Measurements from ENCODE around the gene PDZD8. TPM values are rescaled to one million over a fixed set of nuclear protein-coding genes. Genes with fewer than 3 reads are reported as not detected.

Gene PDZD8
- 10 to 100 TPM; 22.2 to 28.5 TPM for total RNA-seq
- long read RNA-seq, full-length matches to known transcripts, result 2 of 10 reads
- long read RNA-seq, partial matches to known transcripts, result 0 of 10 reads
- long read RNA-seq, other reads (novel, unspliced or antisense), result 8 of 10 reads

- intact Hi-C loops (cut with DNase I), result no loop called here
- ATAC-seq, result peak; percentile 97
- peak; percentile 97 for DNase-seq
Measured at GRCh38 chr10:117375360-117376178, at the start of gene PDZD8. TSS of gene PDZD8 (minus strand) at chr10:117375440. CDS start at chr10:117375227, 213 bp downstream.

GRCh38 chr10:117424171-117424570 is 48.9 kb upstream of the PDZD8 start:
- no peak for DNase-seq
- no peak for ATAC-seq
- intact Hi-C loops (cut with DNase I), result no loop called here

GRCh38 chr10:117421985-117422384 is 46.7 kb upstream of the PDZD8 start:
- intact Hi-C loops (cut with DNase I), result no loop called here
- DNase-seq, result no peak
- no peak for ATAC-seq

GRCh38 chr10:117420768-117421167 is 45.5 kb upstream of the PDZD8 start:
- no peak for DNase-seq
- intact Hi-C loops (cut with DNase I), result no loop called here
- no peak for ATAC-seq

GRCh38 chr10:117419921-117420320 is 44.7 kb upstream of the PDZD8 start:
- no peak for ATAC-seq
- intact Hi-C loops (cut with DNase I), result no loop called here
- no peak for DNase-seq

- intact Hi-C loops (cut with DNase I), result no loop called here
- ATAC-seq, result no peak
- DNase-seq, result no peak
Measured at GRCh38 chr10:117419159-117419558, 43.9 kb upstream of the PDZD8 start.

- no peak for ATAC-seq
- intact Hi-C loops (cut with DNase I), result no loop called here
- DNase-seq, result no peak
Measured at GRCh38 chr10:117418121-117418520, 42.9 kb upstream of the PDZD8 start.

GRCh38 chr10:117417196-117417595 is 42.0 kb upstream of the PDZD8 start:
- DNase-seq, result no peak
- ATAC-seq, result no peak
- intact Hi-C loops (cut with DNase I), result no loop called here

GRCh38 chr10:117413928-117414618 is 38.8 kb upstream of the PDZD8 start:
- intact Hi-C loops (cut with DNase I), result no loop called here
- ATAC-seq, result no peak
- no peak for DNase-seq

GRCh38 chr10:117412469-117413010 is 37.3 kb upstream of the PDZD8 start:
- no peak for DNase-seq
- no peak for ATAC-seq
- intact Hi-C loops (cut with DNase I), result no loop called here

- intact Hi-C loops (cut with DNase I), result no loop called here
- peak; percentile 22 for DNase-seq
- ATAC-seq, result no peak
Measured at GRCh38 chr10:117411479-117412399, 36.5 kb upstream of the PDZD8 start.

GRCh38 chr10:117410557-117410956 is 35.3 kb upstream of the PDZD8 start:
- DNase-seq (no peak), ATAC-seq (no peak)
- intact Hi-C loops (cut with DNase I), result no loop called here

- no peak for ATAC-seq
- intact Hi-C loops (cut with DNase I), result no loop called here
- DNase-seq, result no peak
Measured at GRCh38 chr10:117409549-117410305, 34.5 kb upstream of the PDZD8 start.

GRCh38 chr10:117408436-117409384 is 33.5 kb upstream of the PDZD8 start:
- DNase-seq (no peak), ATAC-seq (no peak)
- intact Hi-C loops (cut with DNase I), result no loop called here

GRCh38 chr10:117405730-117406129 is 30.5 kb upstream of the PDZD8 start:
- no peak for ATAC-seq
- no peak for DNase-seq
- intact Hi-C loops (cut with DNase I), result no loop called here

GRCh38 chr10:117400329-117400728 is 25.1 kb upstream of the PDZD8 start:
- intact Hi-C loops (cut with DNase I), result no loop called here
- DNase-seq (no peak), ATAC-seq (no peak)
